Vagina (tissue), 2 donors: ENCODE data around the gene TJAP1. TPM values are rescaled to one million over a fixed set of nuclear protein-coding genes. Genes with fewer than 3 reads are reported as not detected.
A peak's percentile ranks its signal among the peaks of the same experiment; 100 is the strongest.

ENCODE experiments used
- DNase-seq, 2 donors: peaks; one replicate each; pipeline ENCODE4 v3.0.0-alpha.2; 2017; ENCODE audit errors: extremely low spot score in 2 of 2
- H3K27ac ChIP-seq: fragments of 200-600 bp; sonication (generic); one replicate; pipeline ENCODE4 v1.5.1; 2019
- H3K27me3 ChIP-seq: fragments of 200-600 bp; sonication (generic); one replicate; pipeline ENCODE4 v1.5.1; 2019
- H3K36me3 ChIP-seq, 2 donors: fragments of 200-600 bp; sonication (generic); one replicate each; pipeline ENCODE4 v1.5.1; 2017 to 2019
- H3K4me1 ChIP-seq: fragments of 200-600 bp; sonication (generic); one replicate; pipeline ENCODE4 v1.5.1; 2019
- H3K4me3 ChIP-seq, 2 donors: fragments of 200-600 bp; sonication (generic); 1 replicate in 1 of 2; 2 replicates in 1 of 2; pipeline ENCODE4 v1.5.1; 2016 to 2019
- H3K9me3 ChIP-seq: fragments of 200-600 bp; sonication (generic); one replicate; pipeline ENCODE4 v1.5.1; 2019
- POLR2A ChIP-seq, 2 donors: fragments of 450-650 bp; IDR thresholded peaks; one replicate each; pipeline ENCODE4 v1.6.1; 2017; ENCODE audit warnings: antibody characterized with exemption in 2 of 2, mild to moderate bottlenecking in 2 of 2, moderate library complexity in 2 of 2
- POLR2AphosphoS5 ChIP-seq, 2 donors: sonication (generic); formaldehyde crosslinking; IDR thresholded peaks; one replicate each; pipeline ENCODE4 v1.9.0; 2017; ENCODE audit warnings: antibody characterized with exemption in 2 of 2, mild to moderate bottlenecking in 2 of 2, low read depth in 1 of 2; ENCODE audit not compliant: insufficient read depth in 1 of 2
- intact Hi-C: fragments of 100-400 bp; cut with DNase I; formaldehyde crosslinking; loops from one replicate; pipeline ENCODE4 v1.15.1; 2023
- total RNA-seq: library from RNA; depleted of rRNA; stranded (reverse); fragments of >200 nt; gene quantifications from one replicate; pipeline ENCODE4 v1.2.3, GENCODE V29; 2016
- TF ChIP-seq, protein P1 (sequence below), 3 experiments: fragments of 450-650 bp in 2 of 3; fragments of 200-600 bp in 1 of 3; sonication (generic) in 1 of 3; IDR thresholded peaks; one replicate each; pipeline ENCODE4 v1.5.1; 2017 to 2019; ENCODE audit warnings: antibody characterized with exemption in 3 of 3, mild to moderate bottlenecking in 2 of 3, moderate library complexity in 2 of 3

TJAP1 gene
- total RNA-seq, 1 donor from 2014 or later, result 27.5 TPM

DNA sequence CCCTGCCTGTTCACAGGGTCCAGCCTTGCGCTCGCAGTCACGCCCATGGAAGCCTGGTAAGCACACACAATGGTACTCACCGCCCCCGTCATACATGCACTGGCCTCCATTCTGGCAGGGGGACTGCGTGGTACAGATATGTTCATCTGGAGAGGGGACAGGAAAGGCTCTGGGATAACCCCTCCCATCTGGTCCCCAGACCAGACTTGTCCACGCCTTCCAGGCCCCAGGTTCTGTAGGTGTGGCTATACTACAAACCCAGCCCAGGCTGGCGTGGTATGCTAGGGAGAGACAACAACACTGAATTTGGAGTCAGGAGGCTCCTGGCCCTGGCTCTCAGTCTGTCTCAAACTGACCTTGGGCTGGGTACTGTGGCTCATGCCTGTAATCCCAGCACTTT is 25.4 kb upstream of the TJAP1 start:
- intact Hi-C loops, result loop anchor here (5.0 kb wide), 1 partner anchor 55 kb away; no protein-coding TSS in a partner anchor
- Histone ChIP-seq H3K36me3 (peaks cover 0 to 43% of the 10 kb centered on the region in 2 donors), H3K27ac (no peak overlapping the region), H3K9me3 (no peaks in the 10 kb centered on the region), H3K4me3 (no peak overlapping the region), H3K27me3 (no peaks in the 10 kb centered on the region), H3K4me1 (peaks cover 18% of the 10 kb centered on the region)
- TF ChIP-seq, protein P1, sequence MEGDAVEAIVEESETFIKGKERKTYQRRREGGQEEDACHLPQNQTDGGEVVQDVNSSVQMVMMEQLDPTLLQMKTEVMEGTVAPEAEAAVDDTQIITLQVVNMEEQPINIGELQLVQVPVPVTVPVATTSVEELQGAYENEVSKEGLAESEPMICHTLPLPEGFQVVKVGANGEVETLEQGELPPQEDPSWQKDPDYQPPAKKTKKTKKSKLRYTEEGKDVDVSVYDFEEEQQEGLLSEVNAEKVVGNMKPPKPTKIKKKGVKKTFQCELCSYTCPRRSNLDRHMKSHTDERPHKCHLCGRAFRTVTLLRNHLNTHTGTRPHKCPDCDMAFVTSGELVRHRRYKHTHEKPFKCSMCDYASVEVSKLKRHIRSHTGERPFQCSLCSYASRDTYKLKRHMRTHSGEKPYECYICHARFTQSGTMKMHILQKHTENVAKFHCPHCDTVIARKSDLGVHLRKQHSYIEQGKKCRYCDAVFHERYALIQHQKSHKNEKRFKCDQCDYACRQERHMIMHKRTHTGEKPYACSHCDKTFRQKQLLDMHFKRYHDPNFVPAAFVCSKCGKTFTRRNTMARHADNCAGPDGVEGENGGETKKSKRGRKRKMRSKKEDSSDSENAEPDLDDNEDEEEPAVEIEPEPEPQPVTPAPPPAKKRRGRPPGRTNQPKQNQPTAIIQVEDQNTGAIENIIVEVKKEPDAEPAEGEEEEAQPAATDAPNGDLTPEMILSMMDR (IDR thresholded peaks at IDR 0.05), result no peak
- TF ChIP-seq POLR2A (IDR thresholded peaks at IDR 0.05) (no peak), POLR2AphosphoS5 (IDR thresholded peaks at IDR 0.05; ENCODE audit: insufficient read depth in 1 of 2, low read depth in 1 of 2) (no peak)
- no peak for DNase-seq

- no peaks in the 10 kb centered on the region for H3K27me3 ChIP-seq
- H3K4me3 ChIP-seq, result no peak overlapping the region
- H3K9me3 ChIP-seq, result no peaks in the 10 kb centered on the region
- H3K27ac ChIP-seq, result no peak overlapping the region
- H3K36me3 ChIP-seq, result peaks cover 0 to 35% of the 10 kb centered on the region in 2 donors
- intact Hi-C loops, result loop anchor here (5.0 kb wide), 1 partner anchor 54 kb away; no protein-coding TSS in a partner anchor
- DNase-seq, result no peak
- TF ChIP-seq POLR2AphosphoS5 (IDR thresholded peaks at IDR 0.05; ENCODE audit: insufficient read depth in 1 of 2, low read depth in 1 of 2) (no peak), POLR2A (IDR thresholded peaks at IDR 0.05) (no peak)
- TF ChIP-seq, protein P1 (IDR thresholded peaks at IDR 0.05), result no peak
- peaks cover 18% of the 10 kb centered on the region for H3K4me1 ChIP-seq
Observed at GRCh38 chr6:43452896-43453295, 24.5 kb upstream of the TJAP1 start.

GRCh38 chr6:43453831-43454230 is 23.5 kb upstream of the TJAP1 start:
- Histone ChIP-seq H3K27ac (no peak overlapping the region), H3K9me3 (no peaks in the 10 kb centered on the region), H3K36me3 (peaks cover 0 to 26% of the 10 kb centered on the region in 2 donors), H3K27me3 (no peaks in the 10 kb centered on the region), H3K4me3 (peak overlapping the region in 1 of 2 donors; percentile 55), H3K4me1 (peaks cover 18% of the 10 kb centered on the region)
- intact Hi-C loops, result loop anchor here (5.0 kb wide), 1 partner anchor 53 kb away; no protein-coding TSS in a partner anchor
- TF ChIP-seq, protein P1 (IDR thresholded peaks at IDR 0.05), result no peak
- TF ChIP-seq POLR2A (IDR thresholded peaks at IDR 0.05), result no peak
- TF ChIP-seq POLR2AphosphoS5 (IDR thresholded peaks at IDR 0.05; ENCODE audit: insufficient read depth in 1 of 2, low read depth in 1 of 2), result no peak
- no peak for DNase-seq

- H3K9me3 ChIP-seq, result no peaks in the 10 kb centered on the region
- DNase-seq, result no peak
- peak overlapping the region; percentile 49 for H3K27ac ChIP-seq
- intact Hi-C loops, result loop anchor here (5.0 kb wide), 1 partner anchor 53 kb away; no protein-coding TSS in a partner anchor
- TF ChIP-seq, protein P1 (IDR thresholded peaks at IDR 0.05), result peak in 2 of 3 experiments; percentile 81 to 87
- TF ChIP-seq POLR2A (IDR thresholded peaks at IDR 0.05), result no peak
- H3K27me3 ChIP-seq, result no peaks in the 10 kb centered on the region
- peaks cover 18% of the 10 kb centered on the region for H3K4me1 ChIP-seq
- H3K4me3 ChIP-seq, result peak overlapping the region; percentile 52 to 55
- peaks cover 0 to 22% of the 10 kb centered on the region in 2 donors for H3K36me3 ChIP-seq
Observed at GRCh38 chr6:43454290-43454695, 23.1 kb upstream of the TJAP1 start.

- Histone ChIP-seq H3K36me3 (peaks cover 0 to 15% of the 10 kb centered on the region in 2 donors), H3K4me1 (peaks cover 18% of the 10 kb centered on the region), H3K27ac (peak overlapping the region; percentile 49), H3K9me3 (no peaks in the 10 kb centered on the region), H3K4me3 (peak overlapping the region; percentile 52 to 55), H3K27me3 (no peaks in the 10 kb centered on the region)
- DNase-seq, result no peak
- TF ChIP-seq POLR2AphosphoS5 (IDR thresholded peaks at IDR 0.05; ENCODE audit: insufficient read depth in 1 of 2, low read depth in 1 of 2) (peak in 1 of 2 donors; percentile 25), POLR2A (IDR thresholded peaks at IDR 0.05) (no peak)
- TF ChIP-seq, protein P1 (IDR thresholded peaks at IDR 0.05), result peak in 1 of 3 experiments; percentile 82
- intact Hi-C loops, result loop anchor here (5.0 kb wide), 1 partner anchor 52 kb away; no protein-coding TSS in a partner anchor
Observed at GRCh38 chr6:43454696-43455530, 22.5 kb upstream of the TJAP1 start.
